H9 (cell line): ENCODE data around the gene CSNK1A1L. TPM values are rescaled to one million over a fixed set of nuclear protein-coding genes. Genes with fewer than 3 reads are reported as not detected.

Experiments used
- DNase-seq: peaks from one replicate; pipeline ENCODE4 v3.0.0-alpha.2; 2017
- H2AFZ ChIP-seq: one replicate; pipeline ENCODE4 v1.6.1; 2013; ENCODE audit warnings: mild to moderate bottlenecking, low read length, control low read depth, moderate library complexity
- H2AK5ac ChIP-seq: 2 replicates; pipeline ENCODE4 v1.6.1; 2013; ENCODE audit warnings: low read length, control low read depth, mixed read lengths; ENCODE audit not compliant: insufficient read length
- H2BK120ac ChIP-seq: one replicate; pipeline ENCODE4 v1.6.1; 2013; ENCODE audit warnings: low read depth, mild to moderate bottlenecking, low read length, control low read depth, inconsistent platforms; ENCODE audit not compliant: poor library complexity, severe bottlenecking
- H2BK12ac ChIP-seq: 2 replicates; pipeline ENCODE4 v1.6.1; 2013; ENCODE audit warnings: low read length, control low read depth, mixed read lengths, low read depth; ENCODE audit not compliant: insufficient read length
- H2BK15ac ChIP-seq: 2 replicates; pipeline ENCODE4 v1.6.1; 2013; ENCODE audit warnings: low read depth, low read length, control low read depth
- H2BK20ac ChIP-seq: one replicate; pipeline ENCODE4 v1.6.1; 2013; ENCODE audit warnings: low read depth, mild to moderate bottlenecking, low read length, control low read depth, inconsistent platforms; ENCODE audit not compliant: poor library complexity, severe bottlenecking
- H2BK5ac ChIP-seq: 2 replicates; pipeline ENCODE4 v1.6.1; 2013; ENCODE audit warnings: low read length, control low read depth, mixed read lengths; ENCODE audit not compliant: insufficient read length
- H3K14ac ChIP-seq: 2 replicates; pipeline ENCODE4 v1.6.1; 2013; ENCODE audit warnings: low read length, control low read depth; ENCODE audit not compliant: insufficient read depth
- H3K18ac ChIP-seq: 2 replicates; pipeline ENCODE4 v1.6.1; 2013; ENCODE audit warnings: low read depth, mild to moderate bottlenecking, mixed read lengths, low read length, control low read depth; ENCODE audit not compliant: insufficient read length
- H3K23ac ChIP-seq: 2 replicates; pipeline ENCODE4 v1.6.1; 2013; ENCODE audit warnings: low read length, control low read depth, mixed read lengths, low read depth; ENCODE audit not compliant: insufficient read length
- H3K23me2 ChIP-seq: 2 replicates; pipeline ENCODE4 v1.6.1; 2013; ENCODE audit warnings: low read depth, mild to moderate bottlenecking, mixed read lengths, low read length, control low read depth; ENCODE audit not compliant: insufficient read length, poor library complexity, severe bottlenecking
- H3K27ac ChIP-seq: 2 replicates; pipeline ENCODE4 v1.5.1; 2013; ENCODE audit warnings: low read length, control low read depth, mixed read lengths, low read depth; ENCODE audit not compliant: insufficient read length
- H3K27me3 ChIP-seq: 2 replicates; pipeline ENCODE4 v1.6.1; 2013; ENCODE audit warnings: low read length, control low read depth, inconsistent platforms; ENCODE audit not compliant: insufficient read depth
- H3K4ac ChIP-seq: 2 replicates; pipeline ENCODE4 v1.6.1; 2013; ENCODE audit warnings: low read depth, mild to moderate bottlenecking, control low read depth, inconsistent platforms, low read length, moderate library complexity
- H3K4me1 ChIP-seq: 2 replicates; pipeline ENCODE4 v1.6.1; 2013; ENCODE audit warnings: low read length, control low read depth, inconsistent platforms; ENCODE audit not compliant: insufficient read depth
- H3K4me2 ChIP-seq: 2 replicates; pipeline ENCODE4 v1.6.1; 2013; ENCODE audit warnings: low read length, control low read depth, mixed read lengths; ENCODE audit not compliant: insufficient read length, insufficient read depth
- H3K56ac ChIP-seq: 2 replicates; pipeline ENCODE4 v1.6.1; 2013; ENCODE audit warnings: low read depth, mild to moderate bottlenecking, mixed read lengths, low read length, control low read depth; ENCODE audit not compliant: insufficient read length
- H3K79me1 ChIP-seq: 2 replicates; pipeline ENCODE4 v1.6.1; 2013; ENCODE audit warnings: low read depth, mild to moderate bottlenecking, moderate library complexity, low read length, control low read depth, inconsistent platforms; ENCODE audit not compliant: insufficient read depth, poor library complexity, severe bottlenecking
- H3K79me2 ChIP-seq: 2 replicates; pipeline ENCODE4 v1.6.1; 2013; ENCODE audit warnings: low read length, control low read depth, inconsistent platforms; ENCODE audit not compliant: insufficient read depth
- H3K9ac ChIP-seq: 2 replicates; pipeline ENCODE4 v1.6.1; 2013; ENCODE audit warnings: low read length, control low read depth, mixed read lengths; ENCODE audit not compliant: insufficient read length; ENCODE audit errors: extremely low read depth
- H3K9me3 ChIP-seq: one replicate; pipeline ENCODE4 v1.6.1; 2013; ENCODE audit warnings: low read depth, low read length, inconsistent platforms; ENCODE audit not compliant: control insufficient read depth
- H3T11ph ChIP-seq: one replicate; pipeline ENCODE4 v1.6.1; 2013; ENCODE audit warnings: mild to moderate bottlenecking, low read length, control low read depth, inconsistent platforms
- H4K20me1 ChIP-seq: one replicate; pipeline ENCODE4 v1.6.1; 2013; ENCODE audit not compliant: control insufficient read depth, insufficient read length, insufficient read depth
- H4K5ac ChIP-seq: 2 replicates; pipeline ENCODE4 v1.6.1; 2013; ENCODE audit warnings: low read depth, mild to moderate bottlenecking, mixed read lengths, low read length, control low read depth; ENCODE audit not compliant: insufficient read length
- H4K8ac ChIP-seq: replicated peaks from 2 replicates; pipeline ENCODE4 v1.6.1; 2013; ENCODE audit warnings: low read length, control low read depth, mixed read lengths, low read depth; ENCODE audit not compliant: insufficient read length
- H4K91ac ChIP-seq: 2 replicates; pipeline ENCODE4 v1.6.1; 2013; ENCODE audit warnings: low read depth, mild to moderate bottlenecking, moderate library complexity, mixed read lengths, low read length, control low read depth; ENCODE audit not compliant: insufficient read length
- H3K27ac Mint-ChIP-seq, 3 experiments: 2 replicates in 2 of 3; 3 replicates in 1 of 3; pipeline ENCODE4 v1.8.0; 2020 to 2021; ENCODE audit warnings: mixed read lengths in 3 of 3, mild to moderate bottlenecking in 1 of 3, moderate library complexity in 1 of 3
- H3K27me3 Mint-ChIP-seq: 2 replicates; pipeline ENCODE4 v1.8.0; 2021; ENCODE audit warnings: low read depth, mild to moderate bottlenecking, moderate library complexity, mixed read lengths
- H3K36me3 Mint-ChIP-seq, 3 experiments: 2 replicates in 2 of 3; 3 replicates in 1 of 3; pipeline ENCODE4 v1.8.0; 2020 to 2021; ENCODE audit warnings: low read depth in 3 of 3, mixed read lengths in 3 of 3; ENCODE audit not compliant: insufficient read depth in 1 of 3
- H3K4me1 Mint-ChIP-seq, 2 experiments: 2 replicates each; pipeline ENCODE4 v1.8.0; 2020; ENCODE audit warnings: mixed read lengths in 2 of 2
- H3K4me3 Mint-ChIP-seq, 2 experiments: 2 replicates in 1 of 2; 3 replicates in 1 of 2; pipeline ENCODE4 v1.8.0; 2020 to 2021; ENCODE audit warnings: mild to moderate bottlenecking in 2 of 2, mixed read lengths in 2 of 2, moderate library complexity in 1 of 2
- H3K9me3 Mint-ChIP-seq, 2 experiments: 2 replicates in 1 of 2; 3 replicates in 1 of 2; pipeline ENCODE4 v1.8.0; 2020; ENCODE audit warnings: mild to moderate bottlenecking in 2 of 2, mixed read lengths in 2 of 2, moderate library complexity in 1 of 2
- WGBS: extraction: QIAGEN DNeasy Blood & Tissue Kit; methylation state at CpG from one replicate; pipeline ENCODE4 v1.1.7; 2013; ENCODE audit warnings: missing lambda C conversion rate, low lambda C conversion rate, mixed read lengths; ENCODE audit not compliant: insufficient read length; ENCODE audit errors: extremely low coverage; 5-methylcytosine and 5-hydroxymethylcytosine counted together
- total RNA-seq: library from RNA; stranded (reverse); gene quantifications from 2 replicates; pipeline ENCODE4 v1.2.1, GENCODE V29; 2021
- TF ChIP-seq, protein P1 (sequence below): fragments of 200-600 bp; sonication (generic); conservative IDR thresholded peaks from 3 replicates; pipeline ENCODE4 v1.8.0; 2021; ENCODE audit warnings: antibody characterized with exemption, mild to moderate bottlenecking

Gene CSNK1A1L
- total RNA-seq, 1 experiment from 2014 or later, result not detected

GRCh38 chr13:37075164-37075563 lies 30.3 kb downstream of the CSNK1A1L start:
- H3K4me3 Mint-ChIP-seq, result no peak overlapping the region
- Histone ChIP-seq H3K9me3 (no peaks in the 10 kb centered on the region), H3K18ac (no peak overlapping the region), H2AK5ac (no peak overlapping the region), H4K5ac (no peak overlapping the region), H4K91ac (no peak overlapping the region), H2BK5ac (no peak overlapping the region), H2BK15ac (no peak overlapping the region), H3K4ac (no peak overlapping the region), H4K8ac (no peak overlapping the region), H2BK12ac (no peak overlapping the region), H3K23me2 (no peaks in the 10 kb centered on the region), H3K23ac (no peak overlapping the region), H3K79me1 (no peaks in the 10 kb centered on the region), H3K4me2 (no peak overlapping the region), H3K9ac (no peak overlapping the region), H2BK120ac (no peak overlapping the region), H3K56ac (no peak overlapping the region), H3K79me2 (no peaks in the 10 kb centered on the region), H3K27ac (no peak overlapping the region), H4K20me1 (no peaks in the 10 kb centered on the region), H2AFZ (peak overlapping the region; percentile 45), H2BK20ac (no peak overlapping the region), H3K14ac (no peak overlapping the region), H3K4me1 (no peaks in the 10 kb centered on the region), H3K27me3 (no peaks in the 10 kb centered on the region), H3T11ph (no peak overlapping the region)
- no peaks in the 10 kb centered on the region for H3K36me3 Mint-ChIP-seq
- no CpG with 5 or more reads among the region's 2 CpGs for WGBS
- H3K9me3 Mint-ChIP-seq, result no peaks in the 10 kb centered on the region
- H3K4me1 Mint-ChIP-seq, result peaks cover 2 to 3% of the 10 kb centered on the region in 2 experiments; a peak in 3 of 4 replicates
- no peaks in the 10 kb centered on the region for H3K27me3 Mint-ChIP-seq
- peak overlapping the region in 1 of 3 experiments; percentile 34; a peak in 1 of 7 replicates for H3K27ac Mint-ChIP-seq
- DNase-seq, result no peak
- TF ChIP-seq, protein P1, sequence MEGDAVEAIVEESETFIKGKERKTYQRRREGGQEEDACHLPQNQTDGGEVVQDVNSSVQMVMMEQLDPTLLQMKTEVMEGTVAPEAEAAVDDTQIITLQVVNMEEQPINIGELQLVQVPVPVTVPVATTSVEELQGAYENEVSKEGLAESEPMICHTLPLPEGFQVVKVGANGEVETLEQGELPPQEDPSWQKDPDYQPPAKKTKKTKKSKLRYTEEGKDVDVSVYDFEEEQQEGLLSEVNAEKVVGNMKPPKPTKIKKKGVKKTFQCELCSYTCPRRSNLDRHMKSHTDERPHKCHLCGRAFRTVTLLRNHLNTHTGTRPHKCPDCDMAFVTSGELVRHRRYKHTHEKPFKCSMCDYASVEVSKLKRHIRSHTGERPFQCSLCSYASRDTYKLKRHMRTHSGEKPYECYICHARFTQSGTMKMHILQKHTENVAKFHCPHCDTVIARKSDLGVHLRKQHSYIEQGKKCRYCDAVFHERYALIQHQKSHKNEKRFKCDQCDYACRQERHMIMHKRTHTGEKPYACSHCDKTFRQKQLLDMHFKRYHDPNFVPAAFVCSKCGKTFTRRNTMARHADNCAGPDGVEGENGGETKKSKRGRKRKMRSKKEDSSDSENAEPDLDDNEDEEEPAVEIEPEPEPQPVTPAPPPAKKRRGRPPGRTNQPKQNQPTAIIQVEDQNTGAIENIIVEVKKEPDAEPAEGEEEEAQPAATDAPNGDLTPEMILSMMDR, result no peak
